ENCODE data around the gene KCNMA1.

GRCh38 chr10:77229704-77230103, 407.9 kb downstream of the KCNMA1 start:
- TF ChIP-seq CTCF (IDR thresholded peaks at IDR 0.05) (no peak), EP300 (IDR thresholded peaks at IDR 0.05) (no peak)
